GM23248 (cell line): ENCODE data around the gene INO80. TPM values are rescaled to one million over a fixed set of nuclear protein-coding genes. Genes with fewer than 3 reads are reported as not detected.
"Not testable (repeated sequence)": the region's sequence is repeated elsewhere in the genome, so short reads cannot be mapped to it uniquely, and the experiment has no call there.

ENCODE experiments used
- DNase-seq: peaks from one replicate; pipeline ENCODE4 v3.0.0-alpha.2; 2015
- H2AFZ ChIP-seq: fragments of 200-600 bp; sonication (generic); 2 replicates; pipeline ENCODE4 v1.6.1; 2016; ENCODE audit warnings: antibody characterized with exemption
- H3F3A ChIP-seq: fragments of 200-600 bp; sonication (generic); 2 replicates; pipeline ENCODE4 v1.6.1; 2016; ENCODE audit warnings: mild to moderate bottlenecking, antibody characterized with exemption, mixed run types; ENCODE audit not compliant: insufficient read depth
- H3K27ac ChIP-seq: fragments of 200-600 bp; sonication (generic); 2 replicates; pipeline ENCODE4 v1.5.1; 2016; ENCODE audit warnings: mild to moderate bottlenecking
- H3K27me3 ChIP-seq: fragments of 200-600 bp; sonication (generic); replicated peaks from 2 replicates; pipeline ENCODE4 v1.6.1; 2016; ENCODE audit warnings: mild to moderate bottlenecking; ENCODE audit not compliant: insufficient read depth
- H3K36me3 ChIP-seq: fragments of 200-600 bp; sonication (generic); 2 replicates; pipeline ENCODE4 v1.6.1; 2016; ENCODE audit warnings: low read depth, mild to moderate bottlenecking
- H3K4me1 ChIP-seq: fragments of 200-600 bp; sonication (generic); 2 replicates; pipeline ENCODE4 v1.6.1; 2016; ENCODE audit warnings: mild to moderate bottlenecking; ENCODE audit not compliant: insufficient read depth
- H3K4me2 ChIP-seq: fragments of 200-600 bp; sonication (generic); one replicate; pipeline ENCODE4 v1.6.1; 2016; ENCODE audit warnings: mild to moderate bottlenecking; ENCODE audit not compliant: unreplicated experiment
- H3K4me3 ChIP-seq: fragments of 200-600 bp; sonication (generic); 2 replicates; pipeline ENCODE4 v1.5.1; 2016; ENCODE audit warnings: mild to moderate bottlenecking
- H3K79me2 ChIP-seq: fragments of 200-600 bp; sonication (generic); 2 replicates; pipeline ENCODE4 v1.6.1; 2016; ENCODE audit warnings: mild to moderate bottlenecking; ENCODE audit not compliant: insufficient read depth
- H3K9ac ChIP-seq: fragments of 200-600 bp; sonication (generic); 2 replicates; pipeline ENCODE4 v1.6.1; 2016; ENCODE audit warnings: mild to moderate bottlenecking
- H3K9me2 ChIP-seq: fragments of 200-600 bp; sonication (generic); 2 replicates; pipeline ENCODE4 v1.6.1; 2016; ENCODE audit warnings: mixed run types, mild to moderate bottlenecking, moderate library complexity; ENCODE audit not compliant: insufficient read depth
- H3K9me3 ChIP-seq: fragments of 200-600 bp; sonication (generic); one replicate; pipeline ENCODE4 v1.6.1; 2017; ENCODE audit warnings: low read depth
- H4K20me1 ChIP-seq: fragments of 200-600 bp; sonication (generic); 2 replicates; pipeline ENCODE4 v1.6.0; 2016; ENCODE audit not compliant: insufficient read depth
- EZH2 ChIP-seq: fragments of 200-600 bp; sonication (generic); IDR thresholded peaks from 2 replicates; pipeline ENCODE4 v1.6.1; 2018; ENCODE audit warnings: antibody characterized with exemption, mild to moderate bottlenecking; ENCODE audit not compliant: insufficient read depth, poor library complexity, severe bottlenecking
- EZH2phosphoT487 ChIP-seq: fragments of 200-600 bp; sonication (generic); IDR thresholded peaks from 2 replicates; pipeline ENCODE4 v1.6.1; 2018; ENCODE audit warnings: antibody characterized with exemption, moderate library complexity, mild to moderate bottlenecking, low read depth; ENCODE audit not compliant: insufficient read depth
- WGBS, 2 experiments: methylation state at CpG; one replicate each; pipeline ENCODE4 v1.1.6; 2015 to 2017; ENCODE audit warnings: low lambda C conversion rate in 2 of 2, low coverage in 1 of 2; ENCODE audit errors: missing lambda C conversion rate in 2 of 2; 5-methylcytosine and 5-hydroxymethylcytosine counted together
- in situ Hi-C: fragments of 300-500 bp; cut with MboI; formaldehyde crosslinking; loops from 2 replicates; pipeline ENCODE4 v1.15.0; 2020
- polyA plus RNA-seq: library from polyadenylated mRNA; unstranded; fragments of >200 nt; fragmentation: Nextera tagmentation; extraction: Ambion mirVana; gene quantifications from 2 replicates; pipeline ENCODE4 v1.2.1, GENCODE V29; 2016
- total RNA-seq: library from RNA; depleted of rRNA; stranded (reverse); fragments of >200 nt; shearing (Covaris generic); gene quantifications from 2 replicates; pipeline ENCODE4 v1.2.3, GENCODE V29; 2014

INO80 gene
- total and polyA plus RNA-seq, 2 experiments from 2014 or later = 5.3 to 25.9 TPM

DNA sequence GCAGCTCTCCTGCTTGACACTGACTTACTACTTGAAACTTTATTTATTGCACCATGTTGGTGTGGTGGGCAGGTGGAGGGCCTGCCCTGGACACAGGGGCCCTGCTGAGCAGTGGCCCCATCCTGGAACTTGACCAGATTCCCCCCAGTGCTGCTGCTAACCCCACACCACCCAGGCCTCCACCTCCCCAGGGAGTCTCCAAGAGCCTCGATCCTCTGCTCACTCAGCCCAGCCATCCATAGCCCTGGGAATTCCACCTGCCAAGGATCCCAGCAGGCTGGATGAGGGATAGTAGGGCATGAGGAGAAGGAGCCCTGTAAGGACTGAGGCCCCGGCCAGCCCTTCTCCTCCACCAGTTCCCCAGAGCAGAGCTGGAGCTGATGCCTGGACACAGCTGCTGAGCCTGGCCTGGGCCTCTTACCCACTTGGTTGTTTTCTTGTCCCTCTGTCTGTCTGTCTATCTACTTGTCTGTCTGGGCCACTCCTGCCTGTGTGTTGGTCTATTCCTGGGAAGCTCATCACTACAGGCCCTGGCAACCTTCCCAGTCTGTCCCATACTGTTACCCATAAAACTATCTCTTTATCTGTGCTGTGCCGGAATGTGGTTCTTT is 160.0 kb downstream of the INO80 start:
- Histone ChIP-seq H3K4me2 (peak overlapping the region; percentile 60), H3K4me1 (peaks cover 32% of the 10 kb centered on the region), H3K79me2 (peaks cover 32% of the 10 kb centered on the region), H4K20me1 (no peaks in the 10 kb centered on the region; the same call in 1 of the 2 replicates), H3K36me3 (peaks cover 19% of the 10 kb centered on the region; the same call in 1 of the 2 replicates), H3K27me3 (no peaks in the 10 kb centered on the region), H3K27ac (no peak overlapping the region), H3K4me3 (peak overlapping the region; percentile 83), H3K9me3 (no peaks in the 10 kb centered on the region), H3K9me2 (no peaks in the 10 kb centered on the region), H2AFZ (no peak overlapping the region), H3F3A (peaks cover 18% of the 10 kb centered on the region), H3K9ac (peak overlapping the region; percentile 41; the same call in 1 of the 2 replicates)
- in situ Hi-C loops = no loop called here
- TF ChIP-seq EZH2 = no peak
- TF ChIP-seq EZH2phosphoT487 = no peak
- 71 to 85% methylated on average over 3 of the region's 3 CpGs for WGBS, 2 experiments
- DNase-seq = peak; percentile 40

DNA sequence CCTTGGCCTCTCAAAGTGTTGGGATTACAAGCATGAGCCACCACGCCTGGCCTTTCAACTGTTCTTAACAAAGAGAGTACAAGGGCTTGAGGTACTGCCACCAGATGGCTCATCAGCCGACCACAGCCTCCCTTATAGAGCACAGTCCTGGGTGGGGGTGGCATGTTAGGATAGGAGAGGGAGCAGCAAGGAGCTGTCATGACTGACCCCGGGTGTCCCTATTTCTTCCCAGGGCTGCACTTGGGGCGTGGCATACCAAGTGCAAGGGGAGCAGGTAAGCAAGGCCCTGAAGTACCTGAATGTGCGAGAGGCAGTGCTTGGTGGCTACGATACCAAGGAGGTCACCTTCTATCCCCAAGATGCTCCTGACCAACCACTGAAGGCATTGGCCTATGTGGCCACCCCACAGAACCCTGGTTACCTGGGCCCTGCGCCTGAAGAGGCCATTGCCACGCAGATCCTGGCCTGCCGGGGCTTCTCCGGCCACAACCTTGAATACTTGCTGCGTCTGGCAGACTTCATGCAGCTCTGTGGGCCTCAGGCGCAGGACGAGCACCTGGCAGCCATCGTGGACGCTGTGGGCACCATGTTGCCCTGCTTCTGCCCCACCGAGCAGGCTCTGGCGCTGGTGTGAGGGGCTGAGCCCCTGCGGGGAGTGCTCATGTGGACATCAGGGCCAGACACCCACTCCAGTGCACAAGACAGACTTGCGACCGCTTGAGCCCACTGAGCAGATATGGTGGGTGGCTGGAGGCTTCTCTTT is 160.8 kb downstream of the INO80 start:
- no peaks in the 10 kb centered on the region for H3K9me3 ChIP-seq
- H3K36me3 ChIP-seq = peaks cover 19% of the 10 kb centered on the region; the same call in 1 of the 2 replicates
- in situ Hi-C loops = no loop called here
- no peak for DNase-seq
- peaks cover 32% of the 10 kb centered on the region for H3K79me2 ChIP-seq
- peaks cover 32% of the 10 kb centered on the region for H3K4me1 ChIP-seq
- WGBS, 2 experiments = 87 to 90% methylated on average over 20 of the region's 20 CpGs
- peak overlapping the region; percentile 41; the same call in 1 of the 2 replicates for H3K9ac ChIP-seq
- no peaks in the 10 kb centered on the region for H3K9me2 ChIP-seq
- no peak overlapping the region for H3K27ac ChIP-seq
- H3K27me3 ChIP-seq = no peaks in the 10 kb centered on the region
- H4K20me1 ChIP-seq = no peaks in the 10 kb centered on the region; the same call in 1 of the 2 replicates
- H3F3A ChIP-seq = peaks cover 18% of the 10 kb centered on the region
- no peak overlapping the region for H2AFZ ChIP-seq
- peak overlapping the region; percentile 84 for H3K4me2 ChIP-seq
- TF ChIP-seq EZH2 = no peak
- no peak for TF ChIP-seq EZH2phosphoT487
- peak overlapping the region; percentile 83 for H3K4me3 ChIP-seq

DNA sequence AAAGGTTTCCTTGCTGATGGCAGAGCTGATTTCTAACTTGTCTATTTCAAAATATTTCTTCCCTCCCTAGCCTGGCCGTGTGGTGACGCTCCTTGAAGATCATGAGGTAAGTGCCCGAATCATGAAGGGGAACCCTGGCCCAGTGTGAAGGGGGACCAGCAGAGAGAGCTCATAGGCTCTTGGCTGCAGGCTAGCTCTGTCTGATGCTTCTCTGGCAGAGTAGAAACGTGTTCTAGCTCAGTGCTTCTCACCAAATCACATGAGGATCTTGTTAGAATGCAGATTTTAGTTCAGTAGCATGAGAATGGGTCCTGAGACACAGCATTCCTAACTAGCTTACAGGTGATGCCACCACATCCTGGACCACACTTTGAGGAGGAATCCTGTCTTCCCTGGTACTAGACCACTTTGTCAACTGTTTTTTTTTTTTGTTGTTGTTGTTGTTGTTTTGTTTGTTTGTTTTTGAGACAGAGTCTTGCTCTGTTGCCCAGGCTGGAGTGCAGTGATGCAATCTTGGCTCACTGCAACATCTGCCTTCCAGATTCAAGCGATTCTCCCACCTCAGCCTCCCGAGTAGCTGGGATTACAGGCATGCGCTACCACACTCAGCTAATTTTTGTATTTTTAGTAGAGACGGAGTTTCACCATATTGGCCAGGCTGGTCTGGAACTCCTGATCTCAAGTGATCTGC is 161.8 kb downstream of the INO80 start:
- Histone ChIP-seq H3K4me1 (peaks cover 32% of the 10 kb centered on the region), H3K4me2 (peak overlapping the region; percentile 84), H3F3A (peaks cover 18% of the 10 kb centered on the region), H3K4me3 (peak overlapping the region; percentile 83), H3K9ac (peak overlapping the region; percentile 82), H3K79me2 (peaks cover 32% of the 10 kb centered on the region), H3K36me3 (peaks cover 19% of the 10 kb centered on the region; the same call in 1 of the 2 replicates)
- H3K27me3 ChIP-seq, H3K27ac ChIP-seq, H2AFZ ChIP-seq, H4K20me1 ChIP-seq, in situ Hi-C loops, H3K9me2 ChIP-seq, H3K9me3 ChIP-seq: not testable (repeated sequence)
- WGBS, 2 experiments = 55 to 61% methylated on average over 8 of the region's 8 CpGs
- peak; percentile 35 for DNase-seq

DNA sequence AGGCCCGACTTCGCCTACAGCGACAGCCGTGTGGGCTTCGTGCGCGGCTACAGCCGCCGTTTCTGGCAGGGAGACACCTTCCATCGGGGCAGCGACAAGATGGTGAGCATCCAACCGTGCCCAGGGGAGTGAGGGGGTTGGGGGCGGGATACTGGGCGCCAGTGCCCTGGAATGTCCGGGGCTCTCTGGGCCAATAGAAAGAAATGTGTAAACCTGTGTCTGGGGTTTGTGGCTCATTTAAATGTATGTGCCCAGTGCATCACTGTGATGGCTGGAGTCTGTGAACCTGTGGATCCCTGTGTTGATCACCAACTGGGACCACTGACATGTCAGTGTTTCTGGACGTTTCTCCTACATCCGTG is 162.4 kb downstream of the INO80 start:
- no peaks in the 10 kb centered on the region; the same call in 1 of the 2 replicates for H4K20me1 ChIP-seq
- H3K4me3 ChIP-seq = peak overlapping the region; percentile 83
- peaks cover 19% of the 10 kb centered on the region; the same call in 1 of the 2 replicates for H3K36me3 ChIP-seq
- TF ChIP-seq EZH2phosphoT487 (no peak), EZH2 (no peak)
- H3K9ac ChIP-seq = peak overlapping the region; percentile 82
- H3K27me3 ChIP-seq = no peaks in the 10 kb centered on the region
- H3K79me2 ChIP-seq = peaks cover 32% of the 10 kb centered on the region
- WGBS, 2 experiments = 11 to 14% methylated on average over 16 to 17 of the region's 17 CpGs
- H3K4me1 ChIP-seq = peaks cover 32% of the 10 kb centered on the region
- H2AFZ ChIP-seq = peak overlapping the region; percentile 83
- H3K9me2 ChIP-seq = no peaks in the 10 kb centered on the region
- H3K27ac ChIP-seq = peak overlapping the region; percentile 80
- H3F3A ChIP-seq = peaks cover 18% of the 10 kb centered on the region
- H3K9me3 ChIP-seq = no peaks in the 10 kb centered on the region
- in situ Hi-C loops = no loop called here
- H3K4me2 ChIP-seq = peak overlapping the region; percentile 84
- peak; percentile 43 for DNase-seq
